ENCODE data around the gene EOMES.

Gene EOMES

GRCh38 chr3:27719314-27720003, 2.7 kb downstream of the EOMES start:
- no peak for DNase-seq

GRCh38 chr3:27718459-27718858, 3.7 kb downstream of the EOMES start:
- no peak for DNase-seq

GRCh38 chr3:27717200-27717852, 4.8 kb downstream of the EOMES start:
- no peak for DNase-seq

GRCh38 chr3:27716309-27716708, 5.8 kb downstream of the EOMES start:
- no peak for DNase-seq

GRCh38 chr3:27715863-27716262, 6.3 kb downstream of the EOMES start:
- no peak for DNase-seq

- no peak for DNase-seq
Measured at GRCh38 chr3:27715454-27715806, 6.7 kb downstream of the EOMES start.

GRCh38 chr3:27714692-27715453, 7.2 kb downstream of the EOMES start:
- DNase-seq, result peak; percentile 22 to 46

GRCh38 chr3:27714146-27714526, 8.0 kb downstream of the EOMES start:
- DNase-seq, result no peak

- peak in 1 of 2 donors; percentile 10 for DNase-seq
Measured at GRCh38 chr3:27713435-27714145, 8.5 kb downstream of the EOMES start.

- no peak for DNase-seq
Measured at GRCh38 chr3:27713078-27713423, 9.1 kb downstream of the EOMES start.

GRCh38 chr3:27712136-27713077, 9.7 kb downstream of the EOMES start:
- DNase-seq, result peak; percentile 77 to 79

- DNase-seq, result no peak
Measured at GRCh38 chr3:27708250-27708649, 13.9 kb downstream of the EOMES start.

- no peak for DNase-seq
Measured at GRCh38 chr3:27699067-27699466, 23.1 kb downstream of the EOMES start.

GRCh38 chr3:27696906-27697305, 25.2 kb downstream of the EOMES start:
- DNase-seq, result no peak

GRCh38 chr3:27695636-27696035, 26.5 kb downstream of the EOMES start:
- DNase-seq, result no peak

GRCh38 chr3:27688053-27688452, 34.1 kb downstream of the EOMES start:
- DNase-seq, result no peak

- DNase-seq, result no peak
Measured at GRCh38 chr3:27686642-27687041, 35.5 kb downstream of the EOMES start.

GRCh38 chr3:27685474-27685873, 36.6 kb downstream of the EOMES start:
- no peak for DNase-seq

- no peak for DNase-seq
Measured at GRCh38 chr3:27684302-27684701, 37.8 kb downstream of the EOMES start.

- peak in 1 of 2 donors; percentile 26 for DNase-seq
Measured at GRCh38 chr3:27681249-27681748, 40.8 kb downstream of the EOMES start.

GRCh38 chr3:27680517-27681246, 41.4 kb downstream of the EOMES start:
- no peak for DNase-seq
